ENCODE measurements around the gene SERPINB1. TPM values are rescaled to one million over a fixed set of nuclear protein-coding genes. Genes with fewer than 3 reads are reported as not detected.

Gene SERPINB1
- total RNA-seq, 1 experiment from 2014 or later = 73.2 TPM

DNA sequence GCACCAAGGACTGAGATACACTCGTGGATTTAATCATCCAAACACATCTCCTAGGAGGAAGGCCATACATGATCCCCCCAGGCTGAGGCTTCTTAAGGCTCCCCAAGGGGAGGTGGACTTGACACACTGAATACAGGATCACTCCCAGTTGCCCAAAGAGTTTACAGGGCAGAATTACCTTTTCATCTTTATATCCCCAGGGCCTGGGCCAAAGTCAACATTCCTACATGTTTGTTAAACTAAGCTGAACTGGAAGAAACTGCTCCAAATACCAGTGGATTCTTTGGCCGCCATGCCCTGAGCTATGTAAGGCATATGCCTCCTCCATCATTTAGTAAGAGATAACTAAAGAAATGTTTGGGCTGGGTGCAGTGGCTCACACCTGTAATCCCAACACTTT is 22.2 kb upstream of the SERPINB1 start (continued):
- no peak for TF ChIP-seq POLR2AphosphoS5 (IDR thresholded peaks at IDR 0.05; ENCODE audit: low read depth, low read length)
- no peak for TF ChIP-seq RAD21 (IDR thresholded peaks at IDR 0.05; ENCODE audit: low read depth)

DNA sequence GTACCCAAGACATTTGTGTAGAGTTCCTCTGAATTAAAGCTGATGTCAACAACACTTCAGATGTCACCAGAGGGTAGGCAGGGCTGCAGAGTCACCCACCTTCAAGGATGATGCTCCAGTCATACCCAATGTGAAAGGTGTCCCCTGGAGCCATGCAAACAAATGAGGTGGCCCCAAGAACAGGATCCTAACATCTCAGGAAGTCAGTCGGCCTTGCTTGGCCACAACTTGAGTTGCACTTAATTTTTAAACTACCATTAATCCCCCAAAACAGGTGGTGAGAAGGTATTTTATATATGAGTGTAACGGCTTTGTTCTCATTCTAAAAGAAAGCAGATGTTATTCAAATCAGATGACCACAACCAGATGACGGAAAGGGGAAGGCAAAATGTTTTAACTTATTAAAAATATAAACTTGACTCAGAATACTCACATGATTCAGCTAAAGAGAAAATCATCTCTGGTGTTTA is 21.1 kb upstream of the SERPINB1 start:
- peaks cover 27 to 49% of the 10 kb centered on the region in 2 experiments for H3K4me1 ChIP-seq (ENCODE audit: control insufficient read depth in 1 of 2, insufficient read depth in 2 of 2, low read length in 2 of 2)
- no peaks in the 10 kb centered on the region for H4K20me1 ChIP-seq (ENCODE audit: insufficient read depth)
- CTCF ChIA-PET = no interaction called here
- H3K79me2 ChIP-seq (ENCODE audit: insufficient read depth, low read length) = no peaks in the 10 kb centered on the region
- no peaks in the 10 kb centered on the region for H3K9me3 ChIP-seq (ENCODE audit: control insufficient read depth in 1 of 2, insufficient read depth in 1 of 2, low read depth in 1 of 2, low read length in 2 of 2)
- no peak overlapping the region for H2AFZ ChIP-seq (ENCODE audit: low read depth, low read length, poor library complexity, severe bottlenecking)
- no peaks in the 10 kb centered on the region for H3K27me3 ChIP-seq (ENCODE audit: insufficient read depth, low read length)
- H3K9ac ChIP-seq (ENCODE audit: low read length) = no peak overlapping the region
- RAD21 ChIA-PET (ENCODE audit: low non-redundant PET in 1 of 2, low total read pairs in 2 of 2, uncharacterized antibody in 2 of 2, unreplicated experiment in 2 of 2) = no interaction called here
- H3K9me2 ChIP-seq (ENCODE audit: insufficient read depth) = no peaks in the 10 kb centered on the region
- intact Hi-C loops (cut with micrococcal nuclease) = no loop called here
- BruUV-seq (replicated peaks) = no TSS peak
- no peaks in the 10 kb centered on the region for H3K36me3 ChIP-seq (ENCODE audit: control insufficient read depth in 1 of 2, insufficient read depth in 2 of 2, low read length in 2 of 2)
- POLR2A ChIA-PET = no interaction called here
- no peak for DNase-seq (ENCODE audit: low read depth, low spot score)
- no peak overlapping the region for H3K4me3 ChIP-seq (replicated peaks in 1 of 2; ENCODE audit: low read depth in 1 of 2, low read length in 2 of 2)
- TF ChIP-seq SIN3A (IDR thresholded peaks at IDR 0.05; ENCODE audit: low read depth) = no peak
- TF ChIP-seq ZFX (IDR thresholded peaks at IDR 0.05) = no peak
- TF ChIP-seq, protein P1, sequence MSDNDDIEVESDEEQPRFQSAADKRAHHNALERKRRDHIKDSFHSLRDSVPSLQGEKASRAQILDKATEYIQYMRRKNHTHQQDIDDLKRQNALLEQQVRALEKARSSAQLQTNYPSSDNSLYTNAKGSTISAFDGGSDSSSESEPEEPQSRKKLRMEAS (IDR thresholded peaks at IDR 0.05) = no peak
- TF ChIP-seq ELF1 (IDR thresholded peaks at IDR 0.05; ENCODE audit: borderline replicate concordance, low read depth) = no peak
- TF ChIP-seq FOSL1 (IDR thresholded peaks at IDR 0.05; ENCODE audit: low read depth) = no peak
- no peak for TF ChIP-seq CBX3 (IDR thresholded peaks at IDR 0.05; ENCODE audit: low read depth)
- no peak for TF ChIP-seq SRF (IDR thresholded peaks at IDR 0.05; ENCODE audit: low read depth)
- TF ChIP-seq SP1 (IDR thresholded peaks at IDR 0.05; ENCODE audit: low read depth) = no peak
- no peak for TF ChIP-seq ZNF274 (IDR thresholded peaks at IDR 0.05; ENCODE audit: low read depth, low read length)
- no peak for TF ChIP-seq EGR1 (IDR thresholded peaks at IDR 0.05; ENCODE audit: low read depth)
- TF ChIP-seq, protein P2, sequence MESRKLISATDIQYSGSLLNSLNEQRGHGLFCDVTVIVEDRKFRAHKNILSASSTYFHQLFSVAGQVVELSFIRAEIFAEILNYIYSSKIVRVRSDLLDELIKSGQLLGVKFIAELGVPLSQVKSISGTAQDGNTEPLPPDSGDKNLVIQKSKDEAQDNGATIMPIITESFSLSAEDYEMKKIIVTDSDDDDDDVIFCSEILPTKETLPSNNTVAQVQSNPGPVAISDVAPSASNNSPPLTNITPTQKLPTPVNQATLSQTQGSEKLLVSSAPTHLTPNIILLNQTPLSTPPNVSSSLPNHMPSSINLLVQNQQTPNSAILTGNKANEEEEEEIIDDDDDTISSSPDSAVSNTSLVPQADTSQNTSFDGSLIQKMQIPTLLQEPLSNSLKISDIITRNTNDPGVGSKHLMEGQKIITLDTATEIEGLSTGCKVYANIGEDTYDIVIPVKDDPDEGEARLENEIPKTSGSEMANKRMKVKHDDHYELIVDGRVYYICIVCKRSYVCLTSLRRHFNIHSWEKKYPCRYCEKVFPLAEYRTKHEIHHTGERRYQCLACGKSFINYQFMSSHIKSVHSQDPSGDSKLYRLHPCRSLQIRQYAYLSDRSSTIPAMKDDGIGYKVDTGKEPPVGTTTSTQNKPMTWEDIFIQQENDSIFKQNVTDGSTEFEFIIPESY (IDR thresholded peaks at IDR 0.05; ENCODE audit: extremely low read depth, insufficient replicate concordance, low read length) = no peak
- no peak for TF ChIP-seq YY1 (IDR thresholded peaks at IDR 0.05; ENCODE audit: extremely low read depth, insufficient replicate concordance, low read depth, low read length)
- H3K4me2 ChIP-seq (ENCODE audit: low read length) = no peak overlapping the region
- no peak overlapping the region for H3K27ac ChIP-seq (ENCODE audit: low read depth, low read length)
- ATAC-seq = no peak
